ENCODE results near the gene CLK3.
"Not testable (repeated sequence)": the region's sequence is repeated elsewhere in the genome, so short reads cannot be mapped to it uniquely, and the experiment has no call there.

CLK3 gene

DNA sequence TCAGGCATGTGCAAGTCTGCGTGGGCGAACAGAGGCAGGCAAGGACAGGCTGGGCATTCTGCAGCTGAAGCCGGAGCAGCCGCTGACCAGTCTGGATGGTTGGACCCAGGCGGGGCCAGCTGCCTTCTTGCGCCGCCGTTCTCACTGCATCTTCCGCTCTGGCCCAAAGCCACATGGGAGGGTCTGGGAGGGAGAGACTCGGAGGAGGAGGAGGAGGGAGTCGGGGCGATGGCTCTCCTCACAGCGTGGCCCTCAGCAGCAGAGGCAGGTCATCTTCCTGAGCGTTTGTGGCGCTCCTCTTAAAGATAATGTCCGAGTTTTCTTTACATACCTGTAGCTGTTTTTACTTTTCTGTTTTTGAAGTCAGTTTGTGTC lies 5.9 kb downstream of the CLK3 start:
- DNase-seq (ENCODE audit: low spot score): no peak

DNA sequence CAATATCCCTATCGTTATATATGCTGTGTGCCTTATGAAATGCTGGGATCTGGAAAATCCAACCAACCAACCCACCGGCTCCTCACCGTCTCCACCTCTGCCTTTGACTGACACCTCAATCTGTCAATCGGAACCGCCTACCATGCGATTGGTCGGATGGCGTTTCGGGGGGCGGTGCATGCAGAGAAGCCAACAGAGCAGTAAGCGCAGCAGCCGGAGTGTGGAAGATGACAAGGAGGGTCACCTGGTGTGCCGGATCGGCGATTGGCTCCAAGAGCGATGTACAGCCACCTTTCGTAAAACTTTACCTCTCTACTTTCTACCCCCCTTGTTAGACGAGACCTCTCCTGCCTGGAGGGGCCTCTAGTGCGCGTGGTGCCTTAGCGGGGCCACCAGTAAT lies 6.3 kb downstream of the CLK3 start:
- no peak for DNase-seq (ENCODE audit: low spot score)

DNA sequence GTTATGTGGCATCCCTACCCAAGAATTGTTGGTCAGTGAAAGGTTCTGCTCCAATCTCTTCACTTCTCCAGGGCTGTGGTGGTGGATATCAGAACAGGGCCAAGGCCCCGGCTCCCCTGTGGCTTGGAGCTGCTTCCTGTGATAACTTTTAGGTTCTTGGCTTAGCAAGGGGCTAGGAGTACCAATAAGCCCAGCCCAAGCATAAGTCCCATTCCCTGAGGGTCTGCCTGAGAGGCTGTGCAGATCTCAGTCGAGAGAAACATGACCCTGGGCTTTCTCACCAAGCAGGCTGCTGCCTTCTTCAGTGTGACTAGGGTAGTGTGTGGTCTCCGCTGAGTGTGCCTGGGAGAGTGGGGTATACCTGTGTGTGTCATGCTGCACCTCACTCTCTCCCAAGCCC lies 7.1 kb downstream of the CLK3 start:
- no peak for DNase-seq (ENCODE audit: low spot score)

DNA sequence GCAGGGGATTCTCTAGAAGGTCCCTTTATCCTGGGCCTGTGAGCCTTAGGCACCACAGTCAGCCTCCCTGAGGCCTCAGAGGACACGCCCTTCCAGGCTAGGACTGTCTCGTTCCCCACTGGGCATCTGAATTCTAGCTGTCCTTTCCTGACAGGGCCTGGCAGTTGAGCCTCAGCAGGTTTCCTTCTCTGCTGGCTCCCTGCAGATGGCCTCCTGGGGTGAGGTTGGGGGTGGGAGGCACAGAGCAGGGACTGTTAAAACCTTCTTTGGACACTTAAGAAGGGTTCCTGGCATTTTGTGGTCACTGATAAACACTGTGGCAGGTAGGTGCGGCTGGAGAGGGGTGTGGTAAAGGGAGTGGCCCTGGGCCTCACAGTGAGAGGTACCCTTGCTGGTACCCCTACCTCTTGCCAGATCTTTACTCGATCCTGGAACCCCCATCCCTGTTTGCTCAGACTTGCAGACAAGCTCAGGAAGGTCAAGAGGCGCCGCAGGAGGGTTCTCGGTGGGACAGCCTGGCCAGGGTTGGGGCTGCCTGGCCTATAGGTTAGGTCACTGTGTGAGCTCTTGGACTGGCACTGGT lies 8.5 kb downstream of the CLK3 start:
- no peak for DNase-seq (ENCODE audit: low spot score)

GRCh38 chr15:74625693-74626092 lies 10.1 kb downstream of the CLK3 start:
- DNase-seq (ENCODE audit: low spot score): no peak

DNA sequence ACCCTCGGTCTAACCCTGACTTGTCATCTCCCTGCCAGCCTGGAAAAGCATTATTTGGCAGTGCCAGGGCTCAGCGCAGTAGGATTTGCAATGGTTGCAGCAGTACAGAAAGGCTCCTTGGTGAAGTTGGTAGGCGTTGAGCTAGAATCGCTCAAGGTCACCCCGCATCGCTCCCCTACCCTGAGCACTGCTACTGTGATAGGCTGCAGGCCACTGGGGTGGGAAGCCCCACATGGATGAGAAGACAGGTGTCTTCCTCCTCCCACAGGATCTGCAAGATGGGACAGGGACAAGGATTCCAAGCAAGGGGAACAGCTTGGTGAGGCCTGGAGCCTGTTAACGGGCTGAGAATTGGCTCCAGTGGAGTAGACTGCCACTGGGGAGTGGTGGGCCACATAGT lies 10.7 kb downstream of the CLK3 start:
- DNase-seq (ENCODE audit: low spot score): no peak

DNA sequence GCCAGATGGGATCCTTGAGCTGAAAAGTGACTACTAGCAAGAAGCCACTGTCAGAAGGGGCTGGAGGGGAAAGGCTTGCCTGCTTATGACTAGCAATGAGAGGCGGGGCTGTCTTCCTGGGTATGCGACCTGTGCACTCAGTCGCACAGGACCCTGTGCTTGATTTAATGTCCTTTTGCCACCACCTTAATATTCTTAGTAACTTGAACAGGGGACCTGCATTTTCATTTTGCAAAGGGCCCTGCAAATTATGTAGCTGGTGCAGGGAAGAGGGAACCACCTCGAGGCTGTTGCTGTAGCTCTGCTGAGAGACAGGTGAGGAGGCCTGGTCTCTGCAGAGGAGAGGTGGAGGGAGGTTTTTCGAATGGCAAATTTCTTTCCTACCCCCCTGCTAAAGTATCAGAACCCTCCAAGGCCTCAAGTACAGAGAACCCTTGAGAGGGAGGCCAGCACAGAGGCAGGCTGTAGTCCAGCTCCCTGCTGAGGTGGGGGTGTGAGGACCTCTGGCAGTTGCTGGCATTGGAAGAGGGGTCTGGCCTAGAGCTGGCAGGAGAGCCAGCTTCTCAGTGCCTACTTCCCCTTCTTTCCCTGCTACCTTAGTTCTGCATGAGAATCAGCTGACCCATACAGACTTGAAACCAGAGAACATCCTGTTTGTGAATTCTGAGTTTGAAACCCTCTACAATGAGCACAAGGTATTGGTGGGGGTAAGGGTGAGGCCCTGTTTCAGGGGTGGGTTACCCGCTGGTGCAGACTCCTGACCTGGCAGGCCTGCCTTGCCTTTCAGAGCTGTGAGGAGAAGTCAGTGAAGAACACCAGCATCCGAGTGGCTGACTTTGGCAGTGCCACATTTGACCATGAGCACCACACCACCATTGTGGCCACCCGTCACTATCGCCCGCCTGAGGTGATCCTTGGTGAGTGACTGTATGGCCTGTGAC lies 11.4 kb downstream of the CLK3 start:
- DNase-seq (ENCODE audit: low spot score): no peak

DNA sequence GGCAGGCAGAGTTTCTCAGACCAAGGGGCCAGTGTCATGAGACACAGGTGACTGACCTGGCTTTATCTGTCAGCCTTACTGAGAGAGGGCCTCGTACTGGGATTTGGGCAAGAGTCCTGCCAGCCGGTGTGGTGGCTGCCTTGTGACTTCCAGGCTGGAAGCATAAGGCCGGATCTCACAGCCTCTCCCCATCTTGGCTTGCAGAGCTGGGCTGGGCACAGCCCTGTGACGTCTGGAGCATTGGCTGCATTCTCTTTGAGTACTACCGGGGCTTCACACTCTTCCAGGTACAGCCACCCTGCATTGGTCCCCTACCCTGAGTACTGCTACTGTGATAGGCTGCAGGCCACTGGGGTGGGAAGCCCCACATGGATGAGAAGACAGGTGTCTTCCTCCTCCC lies 12.1 kb downstream of the CLK3 start:
- DNase-seq (ENCODE audit: low spot score): no peak

GRCh38 chr15:74628199-74628598 lies 12.6 kb downstream of the CLK3 start:
- DNase-seq (ENCODE audit: low spot score): no peak

DNA sequence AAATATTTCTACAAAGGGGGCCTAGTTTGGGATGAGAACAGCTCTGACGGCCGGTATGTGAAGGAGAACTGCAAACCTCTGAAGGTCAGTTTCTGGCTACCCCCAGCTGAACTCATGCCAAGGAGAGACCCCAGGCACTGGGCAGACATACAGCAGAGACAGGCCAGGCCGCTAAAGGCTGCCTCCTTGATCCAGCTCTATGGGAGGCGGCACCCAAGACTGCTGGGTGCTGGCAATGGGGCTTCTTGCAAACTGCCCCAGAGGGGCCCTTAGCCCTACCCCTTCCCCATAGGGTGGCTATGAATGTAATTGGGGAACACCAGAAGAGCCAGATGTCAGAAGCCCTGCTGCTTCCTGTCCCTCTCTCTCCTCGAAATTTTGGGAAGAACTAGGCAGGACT lies 13.3 kb downstream of the CLK3 start:
- DNase-seq (ENCODE audit: low spot score): no peak

- not testable (repeated sequence) for DNase-seq (ENCODE audit: low spot score)
These were observed 14.1 kb downstream of the CLK3 start for GRCh38 chr15:74629696-74630095.

GRCh38 chr15:74630284-74631086 lies 14.8 kb downstream of the CLK3 start:
- no peak for DNase-seq (ENCODE audit: low spot score)

DNA sequence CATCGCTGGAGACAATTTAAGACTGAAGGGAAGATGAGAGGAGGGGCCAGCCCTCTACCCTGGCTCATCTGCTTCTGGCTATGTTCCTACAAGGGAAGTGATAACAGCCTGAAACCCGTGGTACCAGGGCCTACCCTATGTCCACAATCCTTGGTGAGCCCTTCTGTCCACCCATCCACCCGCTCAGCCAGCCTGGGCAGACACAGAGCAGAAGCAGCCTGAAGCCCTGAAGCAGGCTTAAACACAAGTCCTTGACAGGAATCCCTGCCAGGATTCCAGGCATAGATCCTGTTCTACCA lies 15.4 kb downstream of the CLK3 start:
- no peak for DNase-seq (ENCODE audit: low spot score)

GRCh38 chr15:74631408-74631807 lies 15.8 kb downstream of the CLK3 start:
- no peak for DNase-seq (ENCODE audit: low spot score)

GRCh38 chr15:74631935-74632560 lies 16.4 kb downstream of the CLK3 start:
- DNase-seq (ENCODE audit: low spot score): peak; percentile 82

DNA sequence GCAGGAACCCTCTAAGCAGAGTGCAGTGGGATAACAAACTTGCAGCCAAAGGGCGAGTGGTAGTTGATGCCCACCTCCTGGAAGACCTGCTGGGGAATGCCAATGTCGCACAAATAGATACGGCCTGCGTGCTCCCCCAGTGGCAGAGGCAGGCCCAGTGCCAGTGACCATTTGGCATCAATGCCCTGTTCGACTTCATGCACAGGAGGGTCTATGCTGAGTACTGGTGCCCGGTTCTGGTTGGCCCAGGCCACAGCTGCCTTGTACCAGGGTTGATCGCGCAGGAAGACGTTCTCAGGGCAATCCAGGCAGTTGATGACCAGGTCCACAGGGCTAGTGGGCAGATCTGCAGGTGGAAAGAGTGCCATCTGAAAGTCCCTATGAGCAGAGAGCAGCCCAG lies 17.0 kb downstream of the CLK3 start:
- no peak for DNase-seq (ENCODE audit: low spot score)

DNA sequence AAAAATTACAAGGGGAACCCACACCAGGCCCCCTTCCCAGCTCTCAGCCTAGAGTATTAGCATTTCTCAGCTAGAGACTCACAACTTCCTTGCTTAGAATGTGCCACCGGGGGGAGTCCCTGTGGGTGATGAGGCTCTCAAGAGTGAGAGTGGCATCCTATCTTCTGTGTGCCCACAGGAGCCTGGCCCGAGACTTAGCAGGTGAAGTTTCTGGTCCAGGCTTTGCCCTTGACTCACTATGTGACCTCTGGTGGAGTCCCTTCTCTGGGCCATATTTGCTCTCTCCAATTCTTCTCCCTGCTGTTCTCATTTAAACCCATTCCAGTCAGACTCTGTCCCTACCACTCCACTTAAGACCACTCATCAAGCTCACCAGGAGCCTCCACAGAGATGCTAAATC lies 18.1 kb downstream of the CLK3 start:
- DNase-seq (ENCODE audit: low spot score): no peak

- DNase-seq (ENCODE audit: low spot score): peak; percentile 79
These were observed 19.6 kb downstream of the CLK3 start for GRCh38 chr15:74635228-74635627.

GRCh38 chr15:74636984-74637383 lies 21.3 kb downstream of the CLK3 start:
- DNase-seq (ENCODE audit: low spot score): no peak

DNA sequence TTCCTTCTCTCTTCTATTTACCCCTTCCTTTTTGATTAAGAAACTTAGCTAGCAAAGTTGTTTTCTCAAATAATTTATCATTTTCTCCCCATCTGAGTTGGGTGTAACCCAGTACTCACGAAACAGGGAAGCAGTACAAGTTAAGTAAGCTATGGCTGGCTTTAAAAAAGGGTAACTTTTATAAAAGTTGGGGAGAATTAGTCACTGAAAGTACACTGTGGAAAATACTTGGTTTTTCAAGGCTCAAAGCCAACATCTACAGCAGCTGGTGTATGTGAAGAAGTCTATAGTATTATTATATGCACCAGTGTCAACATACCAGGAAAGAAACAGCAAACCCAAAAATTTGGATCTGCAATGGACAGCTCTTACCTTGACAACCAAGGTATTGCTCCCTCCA lies 25.5 kb downstream of the CLK3 start:
- no peak for DNase-seq (ENCODE audit: low spot score)

DNA sequence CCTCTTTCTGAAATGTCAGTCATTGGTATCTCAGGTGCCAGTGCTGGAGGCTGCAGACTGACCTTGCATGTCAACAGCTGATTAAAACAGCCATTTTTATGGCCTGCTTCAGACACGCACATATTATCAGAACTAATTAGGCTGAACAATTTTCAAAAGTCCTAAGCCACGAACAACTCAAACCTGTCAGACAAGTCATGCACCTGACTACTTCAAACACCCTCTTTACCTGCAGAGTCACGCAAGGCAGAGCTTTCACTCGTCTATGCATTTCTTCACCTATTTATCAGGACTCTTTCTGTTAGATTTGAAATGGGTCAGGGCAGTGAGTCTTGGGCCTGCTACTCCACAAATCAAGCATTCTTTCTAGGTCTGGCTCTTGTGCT lies 26.7 kb downstream of the CLK3 start:
- DNase-seq (ENCODE audit: low spot score): no peak

- no peak for DNase-seq (ENCODE audit: low spot score)
These were observed 27.4 kb downstream of the CLK3 start for GRCh38 chr15:74642734-74643664.
